Measurements from ENCODE around the gene WNT2B.
"Not testable (repeated sequence)": the region's sequence is repeated elsewhere in the genome, so short reads cannot be mapped to it uniquely, and the experiment has no call there.

WNT2B gene

DNA sequence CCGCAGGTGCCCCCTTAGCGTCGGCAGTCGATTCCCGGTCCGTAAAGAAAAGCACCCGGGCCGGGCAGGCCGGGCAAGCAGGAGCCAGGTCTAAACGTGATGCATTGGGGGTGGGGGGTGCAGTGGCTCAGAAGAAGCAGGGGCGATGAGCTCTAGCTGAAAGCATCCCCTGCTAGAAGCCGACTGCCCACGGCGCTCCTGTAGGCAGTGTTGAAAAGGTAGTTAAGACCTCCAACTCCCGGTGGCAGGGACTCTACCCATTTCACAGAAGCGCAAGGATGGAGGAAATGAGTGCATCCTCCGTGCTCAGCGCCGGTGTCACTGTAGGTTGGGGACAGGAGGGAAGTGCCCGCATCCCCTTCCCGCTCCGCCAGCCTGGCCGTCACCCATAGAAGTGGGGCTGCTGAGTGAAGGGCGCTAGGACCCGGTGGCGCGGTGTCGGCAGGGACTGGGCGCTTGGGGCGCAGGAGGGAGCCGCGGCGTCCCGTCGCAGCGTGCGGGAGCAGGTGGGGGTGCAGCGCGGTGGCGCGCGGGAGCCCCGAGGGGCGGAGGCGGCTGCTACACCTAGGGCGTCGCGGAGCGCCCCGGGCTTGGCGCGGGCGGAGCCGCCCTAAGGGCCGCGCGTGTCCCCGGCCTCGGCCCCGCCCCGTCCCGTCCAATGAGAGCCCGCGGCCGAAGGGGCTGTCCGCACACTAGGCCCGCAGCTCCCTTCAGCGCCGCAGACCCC is at the start of gene WNT2B:
Gene WNT2B (plus strand): TSS at position 688 of the 727 bp plus-strand sequence. CDS start 298 bp downstream, outside the sequence.
- in situ Hi-C loops (cut with MboI; ENCODE audit: low sequenced_read_pairs) = no loop called here

DNA sequence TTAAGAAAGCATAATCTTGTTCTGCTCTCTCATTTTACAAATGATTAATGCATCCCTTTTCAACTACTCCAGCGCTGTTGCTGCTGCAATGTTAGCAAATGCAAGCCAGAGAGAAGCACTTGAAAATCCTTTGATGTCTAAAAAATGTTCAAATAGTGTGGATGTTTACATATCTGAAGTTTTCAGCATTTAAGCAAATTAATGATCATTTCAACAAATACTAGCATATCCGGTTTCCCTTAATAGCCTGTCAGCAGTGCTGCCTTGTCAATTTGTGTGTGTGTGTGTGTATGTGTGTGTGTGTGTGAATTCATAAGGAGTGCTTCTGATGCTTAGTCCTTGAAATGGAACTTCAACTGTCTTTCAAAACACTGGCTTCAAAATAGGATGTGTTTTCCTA is 48.1 kb upstream of the WNT2B start:
- in situ Hi-C loops (cut with MboI; ENCODE audit: low sequenced_read_pairs) = no loop called here

DNA sequence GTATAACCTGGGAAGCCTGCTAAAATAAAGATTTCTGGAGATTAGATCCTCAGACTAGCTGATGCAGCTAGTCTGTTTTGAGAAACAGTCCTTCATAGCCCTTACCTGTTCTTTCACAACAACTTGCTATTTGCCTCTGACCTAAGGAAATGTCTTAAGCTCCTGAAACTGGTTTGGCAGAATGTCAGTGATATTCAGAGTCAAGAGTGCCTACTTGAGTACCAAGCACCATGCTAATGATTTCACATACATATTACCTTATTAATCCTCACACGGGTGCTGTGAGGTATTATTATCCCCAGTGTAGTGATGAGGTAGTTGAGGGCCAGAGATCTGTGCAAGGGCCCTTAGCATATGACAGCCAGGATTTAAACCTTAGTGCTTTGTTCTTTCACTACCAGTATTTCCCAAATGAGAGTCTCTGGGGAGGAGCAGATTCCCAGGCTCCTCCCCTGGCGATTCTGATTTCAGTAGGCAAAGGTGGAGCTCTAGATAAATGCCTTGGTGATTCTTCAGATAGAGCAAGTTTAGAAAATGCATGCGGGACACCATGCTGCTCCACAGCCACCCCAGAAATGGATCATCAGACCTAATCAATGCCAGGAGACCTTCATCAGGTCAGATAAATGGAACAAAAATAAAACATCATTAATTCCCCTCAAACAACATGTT is 47.4 kb upstream of the WNT2B start:
- in situ Hi-C loops (cut with MboI; ENCODE audit: low sequenced_read_pairs) = no loop called here

DNA sequence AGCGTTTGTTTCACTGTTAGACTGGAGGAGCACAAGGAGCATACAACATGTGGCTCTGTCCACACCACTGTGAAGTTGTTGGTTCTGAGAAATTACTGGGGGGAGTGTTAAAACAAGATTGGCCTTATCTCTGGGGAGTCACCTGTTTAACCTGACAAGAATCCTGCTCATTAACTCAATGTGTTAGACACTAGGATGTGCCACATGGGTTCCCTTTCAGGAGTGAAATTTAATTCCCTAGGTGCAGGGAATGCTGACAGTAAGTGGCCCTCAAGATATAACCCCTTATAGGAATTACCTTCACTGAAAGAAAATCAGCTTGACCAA is 45.8 kb upstream of the WNT2B start:
- in situ Hi-C loops (cut with MboI; ENCODE audit: low sequenced_read_pairs) = no loop called here

DNA sequence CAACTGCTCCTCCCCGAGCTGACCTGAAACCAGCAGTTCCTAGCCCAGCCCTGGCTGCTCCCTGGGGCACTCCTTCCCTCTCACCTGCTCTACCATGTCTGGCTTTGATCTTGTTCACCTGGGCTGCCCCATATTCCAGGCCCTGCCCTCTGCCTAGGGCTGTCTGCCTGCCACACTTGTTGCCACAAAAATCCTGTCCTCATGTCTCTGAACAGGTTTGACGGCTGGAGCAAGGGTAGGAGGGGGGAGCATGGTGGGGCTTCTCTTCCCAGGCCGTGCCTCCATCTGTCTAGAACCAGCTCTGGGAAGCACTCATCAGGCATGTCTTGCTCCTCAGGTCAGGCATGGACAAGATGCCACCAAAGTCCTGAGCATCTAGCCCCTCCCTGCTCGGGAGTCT is 44.3 kb upstream of the WNT2B start:
- in situ Hi-C loops (cut with MboI; ENCODE audit: low sequenced_read_pairs) = no loop called here

GRCh38 chr1:112465122-112465521 is 43.6 kb upstream of the WNT2B start:
- in situ Hi-C loops (cut with MboI; ENCODE audit: low sequenced_read_pairs) = no loop called here

- in situ Hi-C loops (cut with MboI; ENCODE audit: low sequenced_read_pairs) = no loop called here
Measured at GRCh38 chr1:112466078-112466660, 42.6 kb upstream of the WNT2B start.

DNA sequence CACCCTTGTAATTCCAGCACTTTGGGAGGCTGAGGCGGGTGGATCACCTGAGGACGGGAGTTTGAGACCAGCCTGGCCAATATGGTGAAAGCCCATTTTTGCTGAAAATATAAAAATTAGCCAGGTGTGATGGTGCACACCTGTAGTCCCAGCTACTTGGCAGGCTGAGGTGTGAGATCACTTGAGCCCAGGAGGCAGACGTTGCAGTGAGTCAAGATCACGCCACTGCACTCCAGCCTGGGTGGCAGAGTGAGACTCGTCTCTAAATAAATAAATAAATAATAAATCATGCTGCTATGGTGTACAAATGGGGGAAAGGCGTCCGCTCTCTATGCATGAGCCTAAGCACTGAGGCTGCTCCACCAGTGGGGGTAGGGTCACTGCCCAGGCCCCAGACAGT is 38.4 kb upstream of the WNT2B start:
- in situ Hi-C loops (cut with MboI; ENCODE audit: low sequenced_read_pairs) = not testable (repeated sequence)

DNA sequence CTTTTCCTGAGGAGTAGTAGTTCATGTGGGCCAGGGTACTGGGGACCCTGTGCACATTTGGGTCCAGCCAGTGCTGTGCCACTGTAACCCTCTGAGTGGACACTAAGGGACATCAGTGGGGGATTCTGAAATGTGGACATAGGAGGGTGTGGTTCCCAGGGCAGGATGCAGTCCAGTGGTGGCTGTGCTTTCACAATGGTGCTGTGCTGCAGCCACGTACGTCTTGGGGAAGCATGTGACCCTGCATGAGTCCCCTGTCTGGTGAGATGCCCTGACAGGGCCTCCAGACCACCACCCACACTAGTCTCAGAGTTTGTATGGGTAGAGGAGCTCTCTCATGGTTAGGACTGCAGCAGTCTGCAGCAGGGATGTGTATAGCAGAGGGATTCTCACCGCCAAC is 37.8 kb upstream of the WNT2B start:
- in situ Hi-C loops (cut with MboI; ENCODE audit: low sequenced_read_pairs) = no loop called here

DNA sequence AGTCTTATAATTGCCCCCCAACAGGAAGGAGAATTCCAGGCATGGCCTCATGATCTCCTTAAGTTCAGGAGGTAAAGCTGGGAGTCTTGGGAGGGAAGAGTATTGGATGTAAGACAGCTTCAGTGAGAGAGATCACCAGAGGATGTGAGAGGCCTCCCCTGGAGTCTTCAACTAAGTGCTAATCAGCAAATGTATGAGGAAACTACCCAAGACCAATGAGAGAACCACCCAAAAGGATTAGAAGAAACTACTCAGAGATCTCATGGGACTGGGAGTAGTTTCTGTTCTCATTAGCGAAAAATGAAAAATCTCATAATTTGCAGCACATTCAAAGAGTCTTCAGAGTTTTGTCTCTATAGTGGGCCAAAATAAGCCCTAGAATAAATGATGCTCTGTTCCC is 36.6 kb upstream of the WNT2B start:
- in situ Hi-C loops (cut with MboI; ENCODE audit: low sequenced_read_pairs) = no loop called here

DNA sequence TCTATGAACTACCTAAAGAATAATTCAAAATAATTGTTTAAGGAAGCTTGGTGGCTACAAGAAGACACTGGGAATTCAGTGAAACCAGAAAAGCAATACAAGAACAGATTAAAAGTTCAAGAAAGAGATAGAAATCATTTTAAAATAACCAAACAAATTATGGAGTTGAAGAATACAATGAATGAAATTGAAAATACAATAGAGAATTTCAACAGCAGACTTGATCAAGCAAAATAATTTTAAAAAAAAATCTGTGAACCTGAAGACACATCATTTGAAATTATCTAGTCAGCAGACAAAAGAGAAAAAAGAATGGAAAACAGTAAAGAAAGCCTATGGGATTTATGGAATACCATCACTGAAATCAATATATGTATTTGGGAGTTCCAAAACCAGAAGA is 31.2 kb upstream of the WNT2B start:
- in situ Hi-C loops (cut with MboI; ENCODE audit: low sequenced_read_pairs) = no loop called here

DNA sequence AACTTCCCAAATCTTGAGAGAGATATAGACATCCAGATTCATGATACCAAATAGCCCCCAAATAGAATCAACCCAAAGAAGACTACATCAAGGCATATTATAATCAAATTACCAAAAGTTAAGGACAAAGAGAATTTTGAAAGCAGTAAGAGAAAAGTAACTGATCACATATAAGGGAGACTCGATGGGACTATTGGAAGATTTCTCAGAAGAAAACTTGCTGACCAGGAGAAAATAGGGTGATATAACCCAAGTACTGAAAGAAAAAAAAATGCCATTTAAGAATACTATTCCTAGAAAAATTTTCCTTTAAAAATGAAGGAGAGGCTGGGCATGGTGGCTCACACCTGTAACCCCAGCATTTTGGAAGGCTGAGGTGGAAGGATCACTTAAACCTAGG is 30.5 kb upstream of the WNT2B start:
- in situ Hi-C loops (cut with MboI; ENCODE audit: low sequenced_read_pairs) = no loop called here

- in situ Hi-C loops (cut with MboI; ENCODE audit: low sequenced_read_pairs) = not testable (repeated sequence)
Measured at GRCh38 chr1:112486063-112486462, 22.7 kb upstream of the WNT2B start.

- in situ Hi-C loops (cut with MboI; ENCODE audit: low sequenced_read_pairs) = not testable (repeated sequence)
Measured at GRCh38 chr1:112487686-112488085, 21.1 kb upstream of the WNT2B start.

- in situ Hi-C loops (cut with MboI; ENCODE audit: low sequenced_read_pairs) = no loop called here
Measured at GRCh38 chr1:112488141-112488540, 20.6 kb upstream of the WNT2B start.

DNA sequence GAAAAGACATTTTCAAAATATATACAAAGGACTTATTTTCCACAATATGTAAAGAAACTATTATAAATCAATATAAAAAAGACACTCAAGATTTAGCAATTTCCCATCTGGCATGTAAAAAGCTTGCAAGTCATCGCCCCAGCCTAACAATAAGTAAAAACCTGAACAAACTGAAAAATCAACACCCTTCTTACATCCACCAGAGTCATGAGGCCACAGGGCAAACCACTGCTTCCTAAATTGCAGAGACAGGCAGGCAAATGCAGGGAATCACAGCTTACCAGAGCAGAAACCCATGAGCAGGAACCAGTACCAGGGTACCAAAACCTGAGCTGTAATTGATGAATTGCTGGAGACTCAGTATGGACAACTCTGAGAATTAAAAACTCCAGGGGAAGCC is 16.7 kb upstream of the WNT2B start:
- in situ Hi-C loops (cut with MboI; ENCODE audit: low sequenced_read_pairs) = no loop called here

DNA sequence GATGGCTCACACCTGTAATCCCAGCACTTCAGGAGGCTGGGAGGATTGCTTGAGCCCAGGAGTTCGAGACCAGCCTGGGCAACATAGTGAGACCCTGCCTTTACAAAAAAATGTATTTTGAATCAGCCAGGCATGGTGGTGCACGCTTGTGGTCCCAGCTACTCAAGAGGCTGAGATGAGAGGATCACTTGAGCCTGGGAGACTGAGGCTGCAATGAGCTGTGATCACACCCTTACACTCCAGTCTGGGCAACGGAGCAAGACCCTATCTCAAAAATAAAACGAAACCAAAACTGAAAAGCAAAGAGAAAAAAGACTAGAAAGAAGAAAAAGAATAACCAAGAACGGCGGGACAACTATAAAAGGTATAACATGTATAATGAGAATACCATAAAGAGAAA is 15.4 kb upstream of the WNT2B start:
- in situ Hi-C loops (cut with MboI; ENCODE audit: low sequenced_read_pairs) = no loop called here

- in situ Hi-C loops (cut with MboI; ENCODE audit: low sequenced_read_pairs) = no loop called here
Measured at GRCh38 chr1:112496290-112496689, 12.5 kb upstream of the WNT2B start.

GRCh38 chr1:112501810-112502641 is 6.7 kb upstream of the WNT2B start:
- in situ Hi-C loops (cut with MboI; ENCODE audit: low sequenced_read_pairs) = no loop called here

GRCh38 chr1:112502826-112503225 is 5.9 kb upstream of the WNT2B start:
- in situ Hi-C loops (cut with MboI; ENCODE audit: low sequenced_read_pairs) = no loop called here

- in situ Hi-C loops (cut with MboI; ENCODE audit: low sequenced_read_pairs) = no loop called here
Measured at GRCh38 chr1:112504001-112504660, 4.6 kb upstream of the WNT2B start.
